ENCODE data around the gene CALHM1. TPM values are rescaled to one million over a fixed set of nuclear protein-coding genes. Genes with fewer than 3 reads are reported as not detected.

CALHM1 gene
- total and polyA plus RNA-seq, 4 experiments from 2014 or later = not detected

DNA sequence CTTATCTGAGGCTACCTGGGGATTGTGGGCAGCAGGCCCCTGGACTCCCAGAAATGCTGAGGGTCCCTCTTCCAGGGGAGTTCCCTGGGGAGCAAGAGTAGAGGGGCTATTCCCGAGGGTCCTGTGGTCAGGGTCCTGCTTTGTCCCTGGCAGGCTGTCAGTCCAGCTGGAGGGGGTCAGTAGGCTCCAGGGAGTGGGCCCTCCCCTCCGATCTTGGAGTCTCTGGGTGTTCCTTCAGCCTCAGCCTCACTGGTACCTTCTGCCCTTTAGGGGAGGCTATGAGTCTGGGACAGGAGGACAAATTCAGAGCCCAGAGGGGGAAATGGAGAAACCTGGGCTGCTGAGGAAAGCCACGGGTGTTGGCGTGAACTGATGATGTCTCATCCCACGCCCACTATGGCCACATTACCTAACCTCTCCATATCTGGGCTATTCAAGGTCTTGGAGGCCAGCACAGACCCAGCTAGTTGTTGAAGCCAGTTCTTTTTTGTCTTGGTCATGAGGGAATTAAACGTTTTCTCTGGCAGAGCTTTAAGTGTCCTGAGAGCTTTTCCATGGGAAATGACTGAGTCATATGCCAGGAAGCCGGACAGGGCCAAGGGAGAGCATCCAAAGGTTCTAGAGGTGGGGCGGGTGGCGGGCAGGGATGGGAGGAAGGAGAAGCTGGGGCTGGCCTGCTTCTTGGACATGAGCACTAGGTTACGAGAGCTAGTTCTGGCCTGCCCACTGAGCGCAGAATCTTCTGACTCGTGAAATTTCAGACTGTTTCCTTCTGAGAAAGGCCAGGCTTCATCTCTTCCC lies 12.7 kb downstream of the CALHM1 start:
- intact Hi-C loops (cut with micrococcal nuclease) = no loop called here
- Mint-ChIP-seq H3K4me3 (peak overlapping the region in 2 of 8 donors; percentile 21 to 39), H3K4me1 (peaks cover 29 to 59% (median 44%) of the 10 kb centered on the region in 4 donors), H3K9me3 (peaks cover 0 to under 1% (median 0%) of the 10 kb centered on the region in 8 donors), H3K36me3 (peaks cover 52 to 87% of the 10 kb centered on the region in 2 donors), H3K27me3 (no peaks in the 10 kb centered on the region), H3K27ac (peak overlapping the region in 5 of 7 donors; percentile 14 to 81 (median 67))
- ChIA-PET POLR2A (ENCODE audit: partially characterized antibody) (interaction anchor here (1.1 kb wide), 1 partner anchor 29 kb away, joined by 3 read pairs; no protein-coding TSS in a partner anchor), CTCF (ENCODE audit: partially characterized antibody) (interaction anchor here (0.5 to 1.5 kb wide), 4 partner anchors 29 to 40 kb away, joined by 3 to 5 read pairs (median 3); no protein-coding TSS in a partner anchor)
- Histone ChIP-seq H3K4me1 (ENCODE audit: insufficient read depth, low read length) (peaks cover 39% of the 10 kb centered on the region), H3K27me3 (ENCODE audit: insufficient read depth, low read length) (no peaks in the 10 kb centered on the region), H3K27ac (ENCODE audit: low read depth, low read length) (no peak overlapping the region), H3K36me3 (ENCODE audit: insufficient read depth, low read length) (peaks cover 55% of the 10 kb centered on the region), H3K4me3 (ENCODE audit: low read length in 2 of 2) (no peak overlapping the region), H3K9me3 (ENCODE audit: control insufficient read depth in 1 of 2, low read length in 2 of 2) (no peaks in the 10 kb centered on the region)
- DNase-seq = no peak

DNA sequence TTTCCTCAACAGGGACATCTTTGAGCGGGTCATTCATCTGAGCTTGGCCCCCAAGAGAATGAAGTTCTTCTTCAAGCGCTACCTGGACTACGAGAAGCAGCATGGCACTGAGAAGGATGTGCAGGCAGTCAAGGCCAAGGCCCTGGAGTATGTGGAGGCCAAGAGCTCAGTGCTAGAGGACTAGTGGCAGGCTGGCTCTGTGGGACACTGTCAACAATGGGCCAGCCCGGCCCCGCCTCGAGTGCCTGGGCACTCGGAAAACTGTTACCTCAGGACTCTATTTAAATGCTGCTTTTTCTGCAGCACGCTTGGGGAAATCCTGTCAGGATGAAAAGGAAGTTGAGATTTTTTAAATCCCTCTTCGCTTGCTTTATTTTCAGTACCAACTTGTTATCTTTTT lies 13.3 kb downstream of the CALHM1 start:
- H3K4me3 ChIP-seq (ENCODE audit: low read length in 2 of 2) = no peak overlapping the region
- ChIA-PET CTCF (ENCODE audit: partially characterized antibody) (interaction anchor here (1.1 to 1.5 kb wide), 3 partner anchors 28 to 40 kb away, joined by 3 to 5 read pairs (median 3); no protein-coding TSS in a partner anchor), POLR2A (ENCODE audit: partially characterized antibody) (interaction anchor here (1.0 to 1.1 kb wide), 2 partner anchors 27 to 29 kb away, joined by 3 read pairs; no protein-coding TSS in a partner anchor)
- peaks cover 33% of the 10 kb centered on the region for H3K4me1 ChIP-seq (ENCODE audit: insufficient read depth, low read length)
- H3K27me3 Mint-ChIP-seq = no peaks in the 10 kb centered on the region
- H3K4me1 Mint-ChIP-seq = peaks cover 22 to 53% (median 38%) of the 10 kb centered on the region in 4 donors
- peaks cover 61% of the 10 kb centered on the region for H3K36me3 ChIP-seq (ENCODE audit: insufficient read depth, low read length)
- H3K9me3 ChIP-seq (ENCODE audit: control insufficient read depth in 1 of 2, low read length in 2 of 2) = no peaks in the 10 kb centered on the region
- peak overlapping the region in 4 of 7 donors; percentile 37 to 81 (median 72) for H3K27ac Mint-ChIP-seq
- no peak overlapping the region for H3K27ac ChIP-seq (ENCODE audit: low read depth, low read length)
- H3K9me3 Mint-ChIP-seq = no peaks in the 10 kb centered on the region
- H3K4me3 Mint-ChIP-seq = no peak overlapping the region
- intact Hi-C loops (cut with micrococcal nuclease) = no loop called here
- peaks cover 56 to 86% of the 10 kb centered on the region in 2 donors for H3K36me3 Mint-ChIP-seq
- no peak for DNase-seq
- H3K27me3 ChIP-seq (ENCODE audit: insufficient read depth, low read length) = no peaks in the 10 kb centered on the region

DNA sequence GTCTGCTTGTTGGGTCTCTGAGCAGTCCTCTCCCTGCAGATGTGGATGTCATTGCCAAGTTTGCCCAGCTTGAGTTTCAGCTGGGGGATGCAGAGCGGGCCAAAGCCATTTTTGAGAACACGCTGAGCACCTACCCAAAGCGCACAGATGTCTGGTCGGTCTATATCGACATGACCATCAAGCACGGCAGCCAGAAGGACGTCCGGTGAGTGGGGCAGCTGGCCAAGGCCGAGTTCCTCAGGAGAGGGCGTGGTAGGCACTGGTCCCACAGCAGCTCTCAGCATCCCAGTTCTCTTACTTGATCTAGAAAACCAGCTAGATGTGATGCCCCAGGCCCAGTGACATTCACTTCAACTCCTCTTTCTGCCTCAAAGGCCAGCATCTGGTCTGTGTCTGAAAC lies 14.2 kb downstream of the CALHM1 start:
- peak overlapping the region in 6 of 7 donors; percentile 37 to 81 (median 60) for H3K27ac Mint-ChIP-seq
- H3K4me3 ChIP-seq (ENCODE audit: low read length in 2 of 2) = no peak overlapping the region
- no peaks in the 10 kb centered on the region for H3K9me3 ChIP-seq (ENCODE audit: control insufficient read depth in 1 of 2, low read length in 2 of 2)
- no peak overlapping the region for H3K4me3 Mint-ChIP-seq
- H3K9me3 Mint-ChIP-seq = no peaks in the 10 kb centered on the region
- H3K36me3 Mint-ChIP-seq = peaks cover 53 to 87% of the 10 kb centered on the region in 2 donors
- H3K27me3 Mint-ChIP-seq = no peaks in the 10 kb centered on the region
- H3K27ac ChIP-seq (ENCODE audit: low read depth, low read length) = no peak overlapping the region
- POLR2A ChIA-PET (ENCODE audit: partially characterized antibody) = interaction anchor here (1.0 to 4.0 kb wide), 2 partner anchors 7 to 28 kb away, joined by 3 to 23 read pairs; partner anchors contain the start of gene CALHM2
- peaks cover 24% of the 10 kb centered on the region for H3K4me1 ChIP-seq (ENCODE audit: insufficient read depth, low read length)
- peaks cover 15 to 44% (median 30%) of the 10 kb centered on the region in 4 donors for H3K4me1 Mint-ChIP-seq
- intact Hi-C loops (cut with micrococcal nuclease) = no loop called here
- no peak for DNase-seq
- no peaks in the 10 kb centered on the region for H3K27me3 ChIP-seq (ENCODE audit: insufficient read depth, low read length)
- peaks cover 68% of the 10 kb centered on the region for H3K36me3 ChIP-seq (ENCODE audit: insufficient read depth, low read length)
- CTCF ChIA-PET (ENCODE audit: partially characterized antibody) = no interaction called here

DNA sequence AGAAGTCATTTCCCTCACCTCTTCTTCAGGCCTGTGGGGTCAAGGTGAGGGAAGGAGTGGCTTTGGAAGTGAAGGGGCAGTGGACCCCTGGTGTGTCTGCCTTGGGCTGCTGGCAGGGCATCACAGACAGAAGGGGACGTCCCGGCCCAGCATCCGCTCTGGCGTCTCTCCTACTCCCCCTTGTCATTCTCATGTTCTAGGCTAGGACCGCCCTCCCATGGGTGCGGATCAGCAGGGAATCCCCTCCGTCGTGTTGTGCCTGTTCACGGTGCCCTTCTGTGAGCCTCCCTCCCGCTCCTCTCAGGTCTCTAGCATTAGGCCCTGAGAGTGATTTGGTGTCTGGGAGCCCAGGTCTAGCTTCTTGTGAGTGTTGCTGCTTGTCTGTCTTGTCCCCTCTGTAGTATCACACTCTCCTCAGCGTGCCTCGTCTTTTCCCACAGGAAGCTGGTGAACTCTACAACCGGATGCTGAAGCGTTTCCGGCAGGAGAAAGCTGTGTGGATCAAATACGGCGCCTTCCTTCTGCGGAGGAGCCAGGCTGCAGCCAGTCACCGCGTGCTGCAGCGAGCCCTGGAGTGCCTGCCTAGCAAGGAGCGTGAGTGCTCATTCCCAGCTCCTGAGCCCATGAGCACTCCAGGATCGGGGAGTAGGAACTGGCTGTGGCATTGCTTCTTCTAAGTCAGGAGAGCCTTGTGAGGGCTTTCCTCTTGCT lies 15.1 kb downstream of the CALHM1 start:
- ChIA-PET POLR2A (ENCODE audit: partially characterized antibody) (interaction anchor here (1.0 to 4.0 kb wide), 2 partner anchors 8 to 31 kb away, joined by 3 to 23 read pairs; partner anchors contain the start of gene CALHM2), CTCF (ENCODE audit: partially characterized antibody) (interaction anchor here (1.1 to 1.8 kb wide), 2 partner anchors 27 to 41 kb away, joined by 3 to 5 read pairs; no protein-coding TSS in a partner anchor)
- no peaks in the 10 kb centered on the region for H3K9me3 Mint-ChIP-seq
- Histone ChIP-seq H3K9me3 (ENCODE audit: control insufficient read depth in 1 of 2, low read length in 2 of 2) (no peaks in the 10 kb centered on the region), H3K4me3 (ENCODE audit: low read length in 2 of 2) (no peak overlapping the region), H3K4me1 (ENCODE audit: insufficient read depth, low read length) (peaks cover 16% of the 10 kb centered on the region), H3K36me3 (ENCODE audit: insufficient read depth, low read length) (peaks cover 69% of the 10 kb centered on the region), H3K27me3 (ENCODE audit: insufficient read depth, low read length) (no peaks in the 10 kb centered on the region), H3K27ac (ENCODE audit: low read depth, low read length) (no peak overlapping the region)
- H3K27ac Mint-ChIP-seq = peak overlapping the region in 2 of 7 donors; percentile 11 to 46
- H3K4me1 Mint-ChIP-seq = peaks cover 7 to 36% (median 22%) of the 10 kb centered on the region in 4 donors
- no peaks in the 10 kb centered on the region for H3K27me3 Mint-ChIP-seq
- DNase-seq = no peak
- peak overlapping the region in 1 of 8 donors; percentile 27 for H3K4me3 Mint-ChIP-seq
- peaks cover 47 to 84% of the 10 kb centered on the region in 2 donors for H3K36me3 Mint-ChIP-seq
- intact Hi-C loops (cut with micrococcal nuclease) = no loop called here

DNA sequence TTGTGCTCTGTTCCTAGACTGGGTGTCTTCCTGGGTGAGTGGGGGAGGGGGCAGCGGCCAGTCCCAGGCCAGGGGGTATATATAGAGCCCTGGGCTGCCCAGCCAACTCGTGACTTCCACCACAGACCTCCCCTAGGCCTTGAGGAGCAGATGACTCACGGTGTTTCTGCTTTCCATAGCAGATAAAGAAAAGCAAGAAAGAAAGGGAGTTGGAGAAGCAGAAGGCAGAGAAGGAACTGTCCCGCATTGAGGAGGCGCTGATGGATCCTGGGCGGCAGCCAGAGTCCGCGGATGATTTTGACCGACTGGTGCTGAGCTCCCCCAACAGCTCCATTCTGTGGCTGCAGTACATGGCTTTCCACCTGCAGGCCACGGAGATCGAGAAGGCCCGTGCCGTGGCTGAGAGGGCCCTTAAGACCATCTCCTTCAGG lies 16.7 kb downstream of the CALHM1 start:
- POLR2A ChIA-PET (ENCODE audit: partially characterized antibody) = interaction anchor here (4.0 kb wide), 1 partner anchor 10 kb away, joined by 23 read pairs; the partner anchor contains the start of gene CALHM2
- Histone ChIP-seq H3K4me3 (ENCODE audit: low read length in 2 of 2) (no peak overlapping the region), H3K27me3 (ENCODE audit: insufficient read depth, low read length) (no peaks in the 10 kb centered on the region), H3K9me3 (ENCODE audit: control insufficient read depth in 1 of 2, low read length in 2 of 2) (no peaks in the 10 kb centered on the region), H3K27ac (ENCODE audit: low read depth, low read length) (no peak overlapping the region), H3K4me1 (ENCODE audit: insufficient read depth, low read length) (peaks cover 4% of the 10 kb centered on the region), H3K36me3 (ENCODE audit: insufficient read depth, low read length) (peaks cover 73% of the 10 kb centered on the region)
- H3K27me3 Mint-ChIP-seq = no peaks in the 10 kb centered on the region
- peaks cover 2 to 24% (median 13%) of the 10 kb centered on the region in 4 donors for H3K4me1 Mint-ChIP-seq
- CTCF ChIA-PET (ENCODE audit: partially characterized antibody) = interaction anchor here (1.5 to 1.8 kb wide), 3 partner anchors 25 to 47 kb away, joined by 3 to 5 read pairs (median 3); no protein-coding TSS in a partner anchor
- H3K4me3 Mint-ChIP-seq = no peak overlapping the region
- no peak for DNase-seq
- H3K9me3 Mint-ChIP-seq = no peaks in the 10 kb centered on the region
- H3K27ac Mint-ChIP-seq = peak overlapping the region in 3 of 7 donors; percentile 38 to 70 (median 56)
- intact Hi-C loops (cut with micrococcal nuclease) = no loop called here
- H3K36me3 Mint-ChIP-seq = peaks cover 46 to 86% of the 10 kb centered on the region in 2 donors

DNA sequence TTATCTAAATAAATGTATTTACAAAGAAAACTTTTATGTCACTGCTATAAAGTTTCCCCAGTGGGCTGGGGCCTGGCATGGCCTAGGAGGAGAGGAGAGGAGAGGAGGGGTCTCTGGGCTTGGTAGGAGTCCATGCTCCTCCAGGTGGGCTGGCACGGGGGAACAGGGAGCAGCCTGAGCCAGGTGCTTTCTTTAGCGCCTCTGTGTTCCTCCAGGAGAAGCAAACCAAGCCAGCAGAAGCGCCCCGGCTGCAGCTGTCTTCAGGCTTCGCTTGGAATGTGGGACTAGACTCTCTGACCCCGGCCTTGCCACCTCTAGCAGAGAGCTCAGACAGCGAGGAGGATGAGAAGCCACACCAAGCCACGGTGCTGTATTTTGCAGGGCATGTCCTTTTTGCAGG lies 17.1 kb downstream of the CALHM1 start:
- no peaks in the 10 kb centered on the region for H3K27me3 ChIP-seq (ENCODE audit: insufficient read depth, low read length)
- POLR2A ChIA-PET (ENCODE audit: partially characterized antibody) = interaction anchor here (1.0 to 4.0 kb wide), 2 partner anchors 10 to 30 kb away, joined by 3 to 23 read pairs; partner anchors contain the start of gene CALHM2
- H3K4me1 ChIP-seq (ENCODE audit: insufficient read depth, low read length) = no peaks in the 10 kb centered on the region
- Mint-ChIP-seq H3K27me3 (no peaks in the 10 kb centered on the region), H3K36me3 (peaks cover 42 to 86% of the 10 kb centered on the region in 2 donors), H3K4me3 (no peak overlapping the region), H3K27ac (peak overlapping the region in 3 of 7 donors; percentile 12 to 70 (median 56)), H3K4me1 (peaks cover 2 to 20% (median 11%) of the 10 kb centered on the region in 4 donors), H3K9me3 (no peaks in the 10 kb centered on the region)
- no peaks in the 10 kb centered on the region for H3K9me3 ChIP-seq (ENCODE audit: control insufficient read depth in 1 of 2, low read length in 2 of 2)
- H3K27ac ChIP-seq (ENCODE audit: low read depth, low read length) = no peak overlapping the region
- no peak for DNase-seq
- intact Hi-C loops (cut with micrococcal nuclease) = no loop called here
- CTCF ChIA-PET (ENCODE audit: partially characterized antibody) = interaction anchor here (0.9 to 1.8 kb wide), 4 partner anchors 25 to 47 kb away, joined by 3 to 5 read pairs (median 3); no protein-coding TSS in a partner anchor
- no peak overlapping the region for H3K4me3 ChIP-seq (ENCODE audit: low read length in 2 of 2)
- peaks cover 74% of the 10 kb centered on the region for H3K36me3 ChIP-seq (ENCODE audit: insufficient read depth, low read length)
